ENCODE data around the gene MAST4. TPM values are rescaled to one million over a fixed set of nuclear protein-coding genes. Genes with fewer than 3 reads are reported as not detected.

MAST4 gene
- total RNA-seq, 1 donor from 2014 or later = 22.3 TPM

GRCh38 chr5:66856041-66856805, 260.0 kb downstream of the MAST4 start:
- Histone ChIP-seq H3K27ac (ENCODE audit: low read depth, low read length) (no peak overlapping the region), H3K79me2 (ENCODE audit: insufficient read depth, low read length) (no peaks in the 10 kb centered on the region), H2AFZ (ENCODE audit: low read depth, low read length) (no peak overlapping the region), H3K36me3 (ENCODE audit: insufficient read depth, low read length) (no peaks in the 10 kb centered on the region), H3K4me2 (ENCODE audit: low read length) (no peak overlapping the region), H3K27me3 (ENCODE audit: insufficient read depth, low read length) (no peaks in the 10 kb centered on the region), H3K9ac (ENCODE audit: low read length) (no peak overlapping the region), H4K20me1 (ENCODE audit: insufficient read depth, low read length) (no peaks in the 10 kb centered on the region), H3K9me3 (ENCODE audit: insufficient read depth, low read depth, low read length) (no peaks in the 10 kb centered on the region), H3K4me3 (ENCODE audit: insufficient read depth, low read depth, low read length) (no peak overlapping the region), H3K4me1 (ENCODE audit: insufficient read depth, low read length) (peaks cover 6% of the 10 kb centered on the region)
- Mint-ChIP-seq H3K27me3 (ENCODE audit: low read depth, unreplicated experiment) (peaks cover 2% of the 10 kb centered on the region), H3K4me1 (ENCODE audit: low read depth, unreplicated experiment) (peaks cover 14% of the 10 kb centered on the region), H3K36me3 (ENCODE audit: low read depth, unreplicated experiment) (peaks cover 3% of the 10 kb centered on the region), H3K4me3 (ENCODE audit: unreplicated experiment) (no peak overlapping the region), H3K27ac (ENCODE audit: unreplicated experiment) (no peak overlapping the region), H3K9me3 (ENCODE audit: unreplicated experiment) (peaks cover 3% of the 10 kb centered on the region)
- DNase-seq (ENCODE audit: low read depth) (no peak), FAIRE-seq (no peak)
- TF ChIP-seq EZH2 (IDR thresholded peaks at IDR 0.05; ENCODE audit: insufficient read depth, low read length) = no peak
- TF ChIP-seq, protein P1, sequence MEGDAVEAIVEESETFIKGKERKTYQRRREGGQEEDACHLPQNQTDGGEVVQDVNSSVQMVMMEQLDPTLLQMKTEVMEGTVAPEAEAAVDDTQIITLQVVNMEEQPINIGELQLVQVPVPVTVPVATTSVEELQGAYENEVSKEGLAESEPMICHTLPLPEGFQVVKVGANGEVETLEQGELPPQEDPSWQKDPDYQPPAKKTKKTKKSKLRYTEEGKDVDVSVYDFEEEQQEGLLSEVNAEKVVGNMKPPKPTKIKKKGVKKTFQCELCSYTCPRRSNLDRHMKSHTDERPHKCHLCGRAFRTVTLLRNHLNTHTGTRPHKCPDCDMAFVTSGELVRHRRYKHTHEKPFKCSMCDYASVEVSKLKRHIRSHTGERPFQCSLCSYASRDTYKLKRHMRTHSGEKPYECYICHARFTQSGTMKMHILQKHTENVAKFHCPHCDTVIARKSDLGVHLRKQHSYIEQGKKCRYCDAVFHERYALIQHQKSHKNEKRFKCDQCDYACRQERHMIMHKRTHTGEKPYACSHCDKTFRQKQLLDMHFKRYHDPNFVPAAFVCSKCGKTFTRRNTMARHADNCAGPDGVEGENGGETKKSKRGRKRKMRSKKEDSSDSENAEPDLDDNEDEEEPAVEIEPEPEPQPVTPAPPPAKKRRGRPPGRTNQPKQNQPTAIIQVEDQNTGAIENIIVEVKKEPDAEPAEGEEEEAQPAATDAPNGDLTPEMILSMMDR (IDR thresholded peaks at IDR 0.05; ENCODE audit: insufficient read depth, low read depth, low read length) = no peak

DNA sequence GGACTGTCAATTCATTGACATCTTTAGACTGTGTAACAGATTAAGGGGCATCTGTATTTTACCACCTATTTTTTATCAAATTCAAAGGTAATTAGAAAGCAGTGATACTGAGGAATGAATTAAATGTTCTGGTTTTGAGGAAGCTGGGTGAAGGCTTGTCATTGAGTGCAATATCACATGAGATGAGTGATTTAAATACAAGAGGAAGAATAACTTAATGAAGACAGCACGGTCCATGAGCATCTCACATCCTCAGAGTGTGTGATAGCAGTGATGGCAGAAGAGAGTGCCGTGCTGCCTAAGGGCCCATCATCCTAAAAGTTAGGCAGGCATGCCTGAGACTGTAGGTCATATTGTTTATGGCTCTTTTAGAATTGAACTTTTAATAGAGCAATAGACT, 263.3 kb downstream of the MAST4 start:
- Histone ChIP-seq H3K36me3 (ENCODE audit: insufficient read depth, low read length) (no peaks in the 10 kb centered on the region), H3K4me1 (ENCODE audit: insufficient read depth, low read length) (peaks cover 6% of the 10 kb centered on the region), H3K9me3 (ENCODE audit: insufficient read depth, low read depth, low read length) (no peaks in the 10 kb centered on the region), H3K27ac (ENCODE audit: low read depth, low read length) (no peak overlapping the region), H3K9ac (ENCODE audit: low read length) (no peak overlapping the region), H3K79me2 (ENCODE audit: insufficient read depth, low read length) (no peaks in the 10 kb centered on the region), H3K4me2 (ENCODE audit: low read length) (no peak overlapping the region), H2AFZ (ENCODE audit: low read depth, low read length) (no peak overlapping the region), H4K20me1 (ENCODE audit: insufficient read depth, low read length) (no peaks in the 10 kb centered on the region), H3K4me3 (ENCODE audit: insufficient read depth, low read depth, low read length) (no peak overlapping the region), H3K27me3 (ENCODE audit: insufficient read depth, low read length) (no peaks in the 10 kb centered on the region)
- peaks cover 27% of the 10 kb centered on the region for H3K4me1 Mint-ChIP-seq (ENCODE audit: low read depth, unreplicated experiment)
- H3K27ac Mint-ChIP-seq (ENCODE audit: unreplicated experiment) = no peak overlapping the region
- DNase-seq (ENCODE audit: low read depth) (no peak), FAIRE-seq (no peak)
- H3K27me3 Mint-ChIP-seq (ENCODE audit: low read depth, unreplicated experiment) = peaks cover 2% of the 10 kb centered on the region
- TF ChIP-seq EZH2 (IDR thresholded peaks at IDR 0.05; ENCODE audit: insufficient read depth, low read length) = no peak
- TF ChIP-seq, protein P1 (IDR thresholded peaks at IDR 0.05; ENCODE audit: insufficient read depth, low read depth, low read length) = no peak
- H3K36me3 Mint-ChIP-seq (ENCODE audit: low read depth, unreplicated experiment) = peaks cover 3% of the 10 kb centered on the region
- peaks cover 3% of the 10 kb centered on the region for H3K9me3 Mint-ChIP-seq (ENCODE audit: unreplicated experiment)
- H3K4me3 Mint-ChIP-seq (ENCODE audit: unreplicated experiment) = no peak overlapping the region
